NB4 (cell line): Measurements from ENCODE around the gene MEIOB.
"Not testable (repeated sequence)": the region's sequence is repeated elsewhere in the genome, so short reads cannot be mapped to it uniquely, and the experiment has no call there.

ENCODE experiments used
- DNase-seq: peaks from one replicate; pipeline ENCODE4 v3.0.0; 2010; ENCODE audit warnings: low read depth
- H3K4me3 ChIP-seq: one replicate; pipeline ENCODE4 v1.5.1; 2011; ENCODE audit warnings: mild to moderate bottlenecking, low read depth, low read length, moderate library complexity
- MAX ChIP-seq: IDR thresholded peaks from 2 replicates; pipeline ENCODE4 v1.6.1; 2011; ENCODE audit warnings: low read depth, low read length
- MYC ChIP-seq: IDR thresholded peaks from 2 replicates; pipeline ENCODE4 v1.6.1; 2011; ENCODE audit warnings: low read depth, low read length
- POLR2A ChIP-seq: IDR thresholded peaks from 2 replicates; pipeline ENCODE4 v1.6.1; 2011; ENCODE audit warnings: mild to moderate bottlenecking; ENCODE audit not compliant: insufficient read length; ENCODE audit errors: extremely low read depth
- TF ChIP-seq, protein P1 (sequence below): IDR thresholded peaks from one replicate; pipeline ENCODE4 v1.5.1; 2012; ENCODE audit warnings: low read depth, low read length

MEIOB gene

GRCh38 chr16:1884155-1884760 is 12.3 kb upstream of the MEIOB start:
- H3K4me3 ChIP-seq = no peak overlapping the region
- peak; percentile 92 for DNase-seq
- TF ChIP-seq MYC (peak; percentile 81), MAX (peak; percentile 63), POLR2A (no peak)
- TF ChIP-seq, protein P1, sequence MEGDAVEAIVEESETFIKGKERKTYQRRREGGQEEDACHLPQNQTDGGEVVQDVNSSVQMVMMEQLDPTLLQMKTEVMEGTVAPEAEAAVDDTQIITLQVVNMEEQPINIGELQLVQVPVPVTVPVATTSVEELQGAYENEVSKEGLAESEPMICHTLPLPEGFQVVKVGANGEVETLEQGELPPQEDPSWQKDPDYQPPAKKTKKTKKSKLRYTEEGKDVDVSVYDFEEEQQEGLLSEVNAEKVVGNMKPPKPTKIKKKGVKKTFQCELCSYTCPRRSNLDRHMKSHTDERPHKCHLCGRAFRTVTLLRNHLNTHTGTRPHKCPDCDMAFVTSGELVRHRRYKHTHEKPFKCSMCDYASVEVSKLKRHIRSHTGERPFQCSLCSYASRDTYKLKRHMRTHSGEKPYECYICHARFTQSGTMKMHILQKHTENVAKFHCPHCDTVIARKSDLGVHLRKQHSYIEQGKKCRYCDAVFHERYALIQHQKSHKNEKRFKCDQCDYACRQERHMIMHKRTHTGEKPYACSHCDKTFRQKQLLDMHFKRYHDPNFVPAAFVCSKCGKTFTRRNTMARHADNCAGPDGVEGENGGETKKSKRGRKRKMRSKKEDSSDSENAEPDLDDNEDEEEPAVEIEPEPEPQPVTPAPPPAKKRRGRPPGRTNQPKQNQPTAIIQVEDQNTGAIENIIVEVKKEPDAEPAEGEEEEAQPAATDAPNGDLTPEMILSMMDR = peak; percentile 46

GRCh38 chr16:1881172-1881571 is 9.2 kb upstream of the MEIOB start:
- not testable (repeated sequence) for DNase-seq, H3K4me3 ChIP-seq

DNA sequence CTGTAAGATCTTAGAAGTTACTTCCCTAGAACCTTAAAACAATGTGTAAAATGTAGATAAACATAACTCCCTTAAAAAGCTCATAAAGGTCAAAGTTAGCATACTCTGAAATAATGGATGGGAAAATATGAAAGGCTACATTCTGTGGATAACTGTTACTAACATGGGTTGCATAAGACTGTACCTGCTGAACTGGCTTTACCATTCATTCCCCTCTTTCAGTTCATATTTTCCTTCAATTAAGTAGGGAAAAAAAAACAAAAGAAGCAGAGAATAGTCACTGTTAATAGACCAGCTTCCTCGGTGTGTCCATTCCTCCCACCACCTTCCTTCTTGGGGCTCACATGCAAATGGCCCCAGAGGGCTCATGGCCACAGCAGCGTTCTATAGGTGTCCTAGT is 7.5 kb upstream of the MEIOB start:
- H3K4me3 ChIP-seq = no peak overlapping the region
- no peak for TF ChIP-seq POLR2A
- TF ChIP-seq, protein P1 = no peak
- TF ChIP-seq MAX = no peak
- TF ChIP-seq MYC = no peak
- no peak for DNase-seq

GRCh38 chr16:1878256-1878655 is 6.3 kb upstream of the MEIOB start:
- DNase-seq = no peak
- TF ChIP-seq MAX = no peak
- TF ChIP-seq, protein P1 = no peak
- no peak for TF ChIP-seq POLR2A
- TF ChIP-seq MYC = no peak
- no peak overlapping the region for H3K4me3 ChIP-seq

DNA sequence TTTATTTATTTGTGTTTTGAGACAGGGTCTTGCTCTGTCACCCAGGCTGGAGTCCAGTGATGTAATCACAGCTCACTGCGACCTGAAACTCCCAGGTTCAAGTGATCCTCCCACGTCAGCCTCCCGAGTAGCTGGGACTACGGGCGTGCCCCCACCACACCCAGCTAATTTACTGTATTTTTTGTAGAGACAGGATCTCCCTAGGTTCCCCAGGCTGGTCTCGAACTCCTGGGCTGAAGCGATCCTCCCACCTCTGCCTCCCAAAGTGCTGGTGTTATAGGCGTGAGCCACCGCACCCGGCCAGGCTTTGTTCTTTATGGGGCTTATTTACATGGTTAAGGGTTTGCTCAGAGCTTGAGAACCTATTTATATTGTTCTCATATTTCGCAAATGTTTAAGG is 5.8 kb upstream of the MEIOB start:
- no peak overlapping the region for H3K4me3 ChIP-seq
- TF ChIP-seq POLR2A (no peak), MAX (no peak), MYC (no peak)
- TF ChIP-seq, protein P1 = no peak
- DNase-seq = no peak

- DNase-seq = no peak
- no peak overlapping the region for H3K4me3 ChIP-seq
- TF ChIP-seq POLR2A = no peak
- no peak for TF ChIP-seq MYC
- TF ChIP-seq MAX = no peak
- TF ChIP-seq, protein P1 = no peak
These were observed 5.1 kb upstream of the MEIOB start for GRCh38 chr16:1877089-1877488.
